GM18870 (cell line): ENCODE data around the gene KCNQ1.

ENCODE experiments used
- ATAC-seq: cut with Tn5 transposase; IDR thresholded peaks from one replicate; pipeline ENCODE4 v1.9.1; 2021; ENCODE audit warnings: moderate library complexity; ENCODE audit not compliant: unreplicated experiment

KCNQ1 gene

GRCh38 chr11:2797121-2797711 lies 352.4 kb downstream of the KCNQ1 start:
- no peak for ATAC-seq

GRCh38 chr11:2797741-2798361 lies 353.0 kb downstream of the KCNQ1 start:
- no peak for ATAC-seq

- ATAC-seq, result no peak
These were observed 354.3 kb downstream of the KCNQ1 start for GRCh38 chr11:2798951-2799761.

GRCh38 chr11:2799881-2800654 lies 355.3 kb downstream of the KCNQ1 start:
- ATAC-seq, result no peak

- no peak for ATAC-seq
These were observed 356.1 kb downstream of the KCNQ1 start for GRCh38 chr11:2800655-2801531.

GRCh38 chr11:2801711-2802388 lies 357.0 kb downstream of the KCNQ1 start:
- no peak for ATAC-seq

- no peak for ATAC-seq
These were observed 357.8 kb downstream of the KCNQ1 start for GRCh38 chr11:2802389-2803185.

GRCh38 chr11:2803186-2804091 lies 358.6 kb downstream of the KCNQ1 start:
- ATAC-seq, result no peak

GRCh38 chr11:2804189-2804588 lies 359.4 kb downstream of the KCNQ1 start:
- ATAC-seq, result no peak

- ATAC-seq, result no peak
These were observed 360.0 kb downstream of the KCNQ1 start for GRCh38 chr11:2804701-2805387.

- ATAC-seq, result no peak
These were observed 360.7 kb downstream of the KCNQ1 start for GRCh38 chr11:2805388-2806056.

GRCh38 chr11:2806351-2807024 lies 361.7 kb downstream of the KCNQ1 start:
- ATAC-seq, result no peak

- ATAC-seq, result no peak
These were observed 362.3 kb downstream of the KCNQ1 start for GRCh38 chr11:2807025-2807681.

- no peak for ATAC-seq
These were observed 363.0 kb downstream of the KCNQ1 start for GRCh38 chr11:2807801-2808241.
